SK-N-MC (cell line): ENCODE measurements around the gene KLHDC8A.

ENCODE experiments used
- EZH2 ChIP-seq: fragments of 200-600 bp; sonication (generic); IDR thresholded peaks from one replicate; pipeline ENCODE4 v1.6.1; 2017; ENCODE audit warnings: antibody characterized with exemption
- FOXP2 ChIP-seq: optimal IDR thresholded peaks from 2 replicates; pipeline ENCODE3; 2011; ENCODE audit warnings: mild to moderate bottlenecking, moderate library complexity; ENCODE audit not compliant: insufficient read depth; ENCODE audit errors: extremely low read length, control extremely low read depth
- POLR2AphosphoS5 ChIP-seq: IDR thresholded peaks from 2 replicates; pipeline ENCODE4 v1.6.1; 2012; ENCODE audit warnings: mild to moderate bottlenecking, low read depth, low read length, borderline replicate concordance

DNA sequence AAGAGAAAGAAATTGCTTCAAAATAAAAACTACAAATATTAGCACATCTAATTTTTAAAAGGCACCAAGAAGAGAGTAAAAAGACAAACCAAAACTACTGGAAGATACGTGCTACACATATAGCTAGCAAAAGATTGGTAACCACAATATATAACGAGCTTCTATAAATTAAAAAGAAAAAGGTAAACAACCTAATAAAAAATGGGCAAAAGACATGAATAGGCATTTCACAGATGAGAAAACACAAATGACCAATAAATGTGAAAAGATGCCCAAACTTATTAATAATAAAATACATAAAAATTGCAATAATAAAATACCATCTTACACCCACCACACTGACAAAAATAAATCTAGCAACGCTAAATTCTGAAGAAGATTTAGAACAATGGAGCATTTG is 38.9 kb upstream of the KLHDC8A start:
- no peak for TF ChIP-seq POLR2AphosphoS5
- TF ChIP-seq EZH2: no peak
- TF ChIP-seq FOXP2: no peak
